ENCODE measurements around the gene VSIR. TPM values are rescaled to one million over a fixed set of nuclear protein-coding genes. Genes with fewer than 3 reads are reported as not detected.

VSIR gene
- total and polyA plus RNA-seq, 10 of the 15 experiments (the other 5 are each of a cell fraction or from before 2014, with no cell fraction given) = 0.19 to 12.5 (median 6.7) TPM

GRCh38 chr10:71697938-71698709, 75.2 kb downstream of the VSIR start (continued):
- TF ChIP-seq CTCF (IDR thresholded peaks at IDR 0.05 in 2 of 3, conservative IDR thresholded peaks at IDR 0.05 in 1 of 3; ENCODE audit: control insufficient read depth in 2 of 3, extremely low read depth in 1 of 3, insufficient read depth in 1 of 3, low read depth in 3 of 3, low read length in 3 of 3) (no peak), JUND (IDR thresholded peaks at IDR 0.05; ENCODE audit: low read depth, low read length) (no peak), GABPA (IDR thresholded peaks at IDR 0.05; ENCODE audit: low read depth) (no peak), PRDM15 (CRISPR knock-in tag; IDR thresholded peaks at IDR 0.05) (no peak), KAT2A (conservative IDR thresholded peaks at IDR 0.05; ENCODE audit: control insufficient read depth, low read depth, low read length) (no peak), ESRRA (IDR thresholded peaks at IDR 0.05; ENCODE audit: low read length) (no peak), POLR2A (IDR thresholded peaks at IDR 0.05; ENCODE audit: low read depth, low read length) (no peak), ATF7 (IDR thresholded peaks at IDR 0.05; ENCODE audit: low read depth) (peak; percentile 90), CEBPB (IDR thresholded peaks at IDR 0.05; ENCODE audit: borderline replicate concordance in 1 of 2, low read depth in 2 of 2, low read length in 2 of 2) (no peak), JUNB (IDR thresholded peaks at IDR 0.05) (no peak), ZNF622 (IDR thresholded peaks at IDR 0.05) (no peak), USF1 (IDR thresholded peaks at IDR 0.05; ENCODE audit: borderline replicate concordance, extremely low read length, insufficient read depth, low read depth, low read length) (no peak), ATF2 (IDR thresholded peaks at IDR 0.05; ENCODE audit: low read length) (peak; percentile 59; the same call in 1 of the 2 replicates), PKNOX1 (IDR thresholded peaks at IDR 0.05) (no peak), FOS (IDR thresholded peaks at IDR 0.05; ENCODE audit: borderline replicate concordance, extremely low read depth, insufficient read length) (no peak), EED (IDR thresholded peaks at IDR 0.05; ENCODE audit: low read depth) (no peak), NFYA (IDR thresholded peaks at IDR 0.05; ENCODE audit: borderline replicate concordance, low read depth, low read length) (no peak), NFXL1 (IDR thresholded peaks at IDR 0.05; ENCODE audit: borderline replicate concordance) (no peak), HDAC2 (IDR thresholded peaks at IDR 0.05) (no peak), SUZ12 (IDR thresholded peaks at IDR 0.05; ENCODE audit: unreplicated experiment) (no peak), PAX8 (IDR thresholded peaks at IDR 0.05) (no peak), CREB1 (IDR thresholded peaks at IDR 0.05; ENCODE audit: low read depth) (no peak; the same call in 1 of the 2 replicates)
